Activated T-helper 9 cell treated with anti-CD3 and anti-CD28 coated beads, Interleukin-2, amount 50 U/mL, for 16 hours (primary cell): ENCODE results near the gene PAX2.

Experiments used
- DNase-seq: peaks from one replicate; pipeline ENCODE4 v3.0.0-alpha.2; 2020; ENCODE audit warnings: low read depth

PAX2 gene

GRCh38 chr10:100791369-100792058 lies 46.1 kb downstream of the PAX2 start:
- DNase-seq = no peak

- no peak for DNase-seq
Observed at GRCh38 chr10:100792574-100792973, 47.2 kb downstream of the PAX2 start.

GRCh38 chr10:100793055-100793454 lies 47.7 kb downstream of the PAX2 start:
- no peak for DNase-seq

- DNase-seq = no peak
Observed at GRCh38 chr10:100799881-100800280, 54.5 kb downstream of the PAX2 start.

- DNase-seq = no peak
Observed at GRCh38 chr10:100800931-100801330, 55.5 kb downstream of the PAX2 start.

GRCh38 chr10:100802196-100802595 lies 56.8 kb downstream of the PAX2 start:
- DNase-seq = no peak

- no peak for DNase-seq
Observed at GRCh38 chr10:100802607-100803006, 57.2 kb downstream of the PAX2 start.

- no peak for DNase-seq
Observed at GRCh38 chr10:100803492-100803891, 58.1 kb downstream of the PAX2 start.

GRCh38 chr10:100803908-100804307 lies 58.5 kb downstream of the PAX2 start:
- no peak for DNase-seq

GRCh38 chr10:100805543-100806355 lies 60.4 kb downstream of the PAX2 start:
- no peak for DNase-seq

- DNase-seq = no peak
Observed at GRCh38 chr10:100806356-100806645, 60.9 kb downstream of the PAX2 start.

GRCh38 chr10:100807241-100807951 lies 62.0 kb downstream of the PAX2 start:
- DNase-seq = no peak

GRCh38 chr10:100808876-100809275 lies 63.5 kb downstream of the PAX2 start:
- no peak for DNase-seq

- no peak for DNase-seq
Observed at GRCh38 chr10:100810091-100810834, 64.9 kb downstream of the PAX2 start.

- DNase-seq = no peak
Observed at GRCh38 chr10:100810835-100811116, 65.4 kb downstream of the PAX2 start.

- no peak for DNase-seq
Observed at GRCh38 chr10:100811261-100811660, 65.9 kb downstream of the PAX2 start.

GRCh38 chr10:100811752-100812750 lies 66.7 kb downstream of the PAX2 start:
- DNase-seq = no peak

- DNase-seq = no peak
Observed at GRCh38 chr10:100812978-100813377, 67.6 kb downstream of the PAX2 start.

GRCh38 chr10:100814751-100815474 lies 69.5 kb downstream of the PAX2 start:
- no peak for DNase-seq

- DNase-seq = no peak
Observed at GRCh38 chr10:100816671-100817070, 71.3 kb downstream of the PAX2 start.
